Activated T-cell treated with anti-CD3 and anti-CD28 coated beads, Interleukin-2, amount 50 U/mL, for 72 hours (primary cell): ENCODE data around the gene KLF14. TPM values are rescaled to one million over a fixed set of nuclear protein-coding genes. Genes with fewer than 3 reads are reported as not detected.
"Not testable (repeated sequence)": the region's sequence is repeated elsewhere in the genome, so short reads cannot be mapped to it uniquely, and the experiment has no call there.

ENCODE experiments used
- ATAC-seq, 2 donors: fragments of 150-1000 bp; cut with Tn5 transposase; replicated peaks in 1 of 2; 2 replicates each; pipeline ENCODE4 v1.10.0; 2021; ENCODE audit warnings: moderate library complexity in 2 of 2, mild to moderate bottlenecking in 1 of 2
- DNase-seq, 2 donors: peaks; one replicate each; pipeline ENCODE4 v3.0.0; 2021 to 2022; ENCODE audit warnings: mixed read lengths in 1 of 2
- H3K27ac Mint-ChIP-seq: one replicate; pipeline ENCODE4 v1.8.0; 2022; ENCODE audit warnings: mild to moderate bottlenecking, moderate library complexity, mixed read lengths
- H3K27me3 Mint-ChIP-seq: one replicate; pipeline ENCODE4 v1.8.0; 2022; ENCODE audit warnings: low read depth, mixed read lengths
- H3K36me3 Mint-ChIP-seq, 2 donors: one replicate each; pipeline ENCODE4 v1.8.0; 2022; ENCODE audit warnings: mixed read lengths in 2 of 2, mild to moderate bottlenecking in 1 of 2; ENCODE audit not compliant: insufficient read depth in 2 of 2
- H3K4me1 Mint-ChIP-seq: one replicate; pipeline ENCODE4 v1.8.0; 2022; ENCODE audit warnings: low read depth, mixed read lengths
- H3K4me3 Mint-ChIP-seq, 2 donors: one replicate each; pipeline ENCODE4 v1.8.0; 2022; ENCODE audit warnings: mild to moderate bottlenecking in 2 of 2, mixed read lengths in 2 of 2, moderate library complexity in 2 of 2
- H3K9me3 Mint-ChIP-seq, 2 donors: one replicate each; pipeline ENCODE4 v1.8.0; 2022; ENCODE audit warnings: mixed read lengths in 2 of 2
- total RNA-seq, 2 donors: library from RNA; stranded (reverse); gene quantifications; one replicate each; pipeline ENCODE4 v1.2.3, GENCODE V29; 2022

KLF14 gene
- total RNA-seq, 2 donors from 2014 or later, result 0.09 TPM; not detected in 1

DNA sequence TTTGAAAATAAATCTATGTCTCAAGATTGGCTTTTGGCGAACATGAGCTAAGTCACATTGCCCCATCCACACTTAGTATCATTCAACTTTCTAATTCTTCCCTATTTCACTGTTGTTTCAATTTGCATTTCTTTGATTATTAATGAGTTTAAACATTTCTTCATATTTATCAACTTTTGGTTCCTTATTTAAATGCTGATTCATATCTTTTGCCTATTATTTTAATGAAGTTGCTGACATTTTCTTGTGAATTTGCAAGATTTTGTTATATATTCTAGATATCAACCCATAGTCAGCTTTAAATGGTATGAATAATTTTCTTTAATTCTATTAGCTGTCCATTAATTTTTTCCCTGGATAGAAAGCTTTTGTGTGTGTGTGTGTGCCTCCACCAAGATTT, 33.2 kb downstream of the KLF14 start:
- Mint-ChIP-seq H3K4me1 (no peaks in the 10 kb centered on the region), H3K27ac (no peak overlapping the region), H3K27me3 (peaks cover 2% of the 10 kb centered on the region), H3K4me3 (no peak overlapping the region), H3K9me3 (no peaks in the 10 kb centered on the region), H3K36me3 (no peaks in the 10 kb centered on the region)
- DNase-seq (no peak), ATAC-seq (no peak)

DNA sequence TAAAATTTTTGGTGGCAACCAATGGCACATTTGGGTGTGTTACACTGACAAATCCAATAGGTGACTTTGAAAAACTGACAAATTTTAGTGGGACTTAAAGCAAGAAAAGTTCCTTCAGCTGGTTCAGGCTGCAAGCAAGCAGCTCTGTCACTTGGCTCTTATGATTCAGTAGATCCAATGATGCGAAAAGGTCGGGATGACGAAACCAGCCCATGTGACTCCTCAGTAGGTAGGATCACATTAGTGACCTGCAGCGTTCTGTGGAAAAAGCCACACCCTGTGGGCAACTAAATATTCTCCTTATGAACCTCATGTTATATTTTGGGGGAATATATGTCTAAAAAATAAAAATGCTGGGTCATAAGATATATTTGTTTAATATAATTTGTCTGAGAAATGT, 34.3 kb downstream of the KLF14 start:
- H3K27me3 Mint-ChIP-seq, result no peaks in the 10 kb centered on the region
- no peaks in the 10 kb centered on the region for H3K36me3 Mint-ChIP-seq
- ATAC-seq (no peak), DNase-seq (no peak)
- no peaks in the 10 kb centered on the region for H3K4me1 Mint-ChIP-seq
- H3K4me3 Mint-ChIP-seq, result no peak overlapping the region
- H3K27ac Mint-ChIP-seq, result no peak overlapping the region
- H3K9me3 Mint-ChIP-seq, result no peaks in the 10 kb centered on the region

DNA sequence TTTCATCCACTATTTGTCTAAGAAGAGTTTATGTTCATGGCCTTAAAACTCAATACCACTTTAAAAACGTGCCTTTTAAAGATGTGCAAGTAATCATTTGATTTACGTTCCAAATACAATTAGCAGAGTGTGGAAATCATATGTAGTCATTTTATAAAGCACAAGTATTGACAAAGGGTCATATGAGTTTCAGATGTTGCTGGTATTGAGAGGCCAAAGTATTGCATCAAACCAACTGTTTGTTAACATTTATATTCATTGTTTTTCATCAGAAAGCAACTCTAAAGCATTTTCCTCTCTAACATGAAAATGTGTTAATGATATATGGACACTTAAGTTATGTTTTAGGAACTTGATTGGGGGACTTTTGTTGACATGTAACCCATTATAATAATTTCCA, 36.2 kb downstream of the KLF14 start:
- no peaks in the 10 kb centered on the region for H3K9me3 Mint-ChIP-seq
- no peaks in the 10 kb centered on the region for H3K36me3 Mint-ChIP-seq
- DNase-seq, result no peak
- no peak for ATAC-seq
- no peak overlapping the region for H3K27ac Mint-ChIP-seq
- H3K4me3 Mint-ChIP-seq, result no peak overlapping the region
- no peaks in the 10 kb centered on the region for H3K27me3 Mint-ChIP-seq
- H3K4me1 Mint-ChIP-seq, result no peaks in the 10 kb centered on the region

DNA sequence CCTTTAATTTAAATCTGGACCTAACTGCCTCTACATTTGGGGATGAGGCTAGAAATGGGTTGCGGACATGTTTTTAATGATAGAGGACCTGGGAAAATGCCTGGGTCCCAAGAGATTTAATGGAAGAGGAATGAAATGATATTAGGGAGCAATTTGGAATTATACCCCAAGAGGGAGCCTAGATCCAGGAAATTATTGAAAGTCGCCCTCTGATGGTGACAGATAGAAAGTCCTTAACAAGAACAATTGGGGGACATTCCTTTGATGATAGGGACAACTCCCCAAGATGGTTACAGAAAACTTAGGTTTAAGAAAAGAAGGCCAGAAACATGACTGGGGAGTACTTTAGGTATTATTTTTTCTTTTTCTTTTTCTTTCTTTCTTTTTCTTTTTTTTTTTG, 38.2 kb downstream of the KLF14 start:
- no peaks in the 10 kb centered on the region for H3K4me1 Mint-ChIP-seq
- H3K27me3 Mint-ChIP-seq, result no peaks in the 10 kb centered on the region
- H3K27ac Mint-ChIP-seq, result no peak overlapping the region
- peaks cover 5 to 6% of the 10 kb centered on the region in 2 donors for H3K9me3 Mint-ChIP-seq
- H3K36me3 Mint-ChIP-seq, result peaks cover 0 to 5% of the 10 kb centered on the region in 2 donors
- DNase-seq, result no peak
- ATAC-seq, result no peak
- H3K4me3 Mint-ChIP-seq, result no peak overlapping the region

DNA sequence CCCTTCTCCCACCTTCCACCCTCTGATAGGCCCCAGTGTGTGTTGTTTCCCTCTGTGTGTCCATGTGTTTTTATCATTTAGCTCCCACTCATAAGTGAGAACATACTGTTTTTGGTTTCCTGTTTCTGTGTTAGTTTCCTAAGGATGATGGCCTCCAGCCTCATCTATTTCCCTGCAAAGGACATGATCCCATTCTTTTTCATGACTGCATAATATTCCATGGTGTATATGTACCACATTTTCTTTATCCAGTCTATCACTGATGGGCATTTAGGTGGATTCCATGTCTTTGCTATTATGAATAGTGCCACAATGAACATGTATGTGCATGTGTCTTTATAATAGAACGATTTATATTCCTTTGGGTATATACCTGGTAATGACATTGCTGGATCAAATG, 41.6 kb downstream of the KLF14 start:
- H3K27ac Mint-ChIP-seq, ATAC-seq, H3K9me3 Mint-ChIP-seq, H3K4me1 Mint-ChIP-seq, H3K4me3 Mint-ChIP-seq, DNase-seq, H3K27me3 Mint-ChIP-seq: not testable (repeated sequence)
- peaks cover 5 to 12% of the 10 kb centered on the region in 2 donors for H3K36me3 Mint-ChIP-seq

DNA sequence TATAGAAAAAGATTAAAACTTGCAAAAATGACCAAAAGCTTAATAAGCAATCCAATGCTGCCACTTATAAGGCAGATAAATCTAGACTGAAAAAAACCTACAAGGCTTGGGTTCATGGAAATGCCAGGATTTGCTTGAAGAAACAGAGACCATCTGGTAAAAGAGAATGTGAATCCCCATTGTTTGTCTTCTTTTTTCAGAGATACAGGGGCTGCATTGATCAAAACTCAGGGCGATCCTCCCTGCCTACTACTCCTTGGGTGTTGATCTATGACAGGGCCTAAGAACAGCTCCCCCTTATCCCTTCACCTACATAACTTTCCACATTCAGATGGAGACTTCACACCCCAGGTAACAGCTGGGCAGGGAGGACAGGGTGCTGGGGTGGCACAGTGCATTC, 44.3 kb downstream of the KLF14 start:
- Mint-ChIP-seq H3K4me1 (no peaks in the 10 kb centered on the region), H3K27ac (no peak overlapping the region), H3K4me3 (no peak overlapping the region), H3K27me3 (no peaks in the 10 kb centered on the region), H3K36me3 (peaks cover 5 to 12% of the 10 kb centered on the region in 2 donors), H3K9me3 (peaks cover 8 to 12% of the 10 kb centered on the region in 2 donors)
- ATAC-seq, result no peak
- no peak for DNase-seq

DNA sequence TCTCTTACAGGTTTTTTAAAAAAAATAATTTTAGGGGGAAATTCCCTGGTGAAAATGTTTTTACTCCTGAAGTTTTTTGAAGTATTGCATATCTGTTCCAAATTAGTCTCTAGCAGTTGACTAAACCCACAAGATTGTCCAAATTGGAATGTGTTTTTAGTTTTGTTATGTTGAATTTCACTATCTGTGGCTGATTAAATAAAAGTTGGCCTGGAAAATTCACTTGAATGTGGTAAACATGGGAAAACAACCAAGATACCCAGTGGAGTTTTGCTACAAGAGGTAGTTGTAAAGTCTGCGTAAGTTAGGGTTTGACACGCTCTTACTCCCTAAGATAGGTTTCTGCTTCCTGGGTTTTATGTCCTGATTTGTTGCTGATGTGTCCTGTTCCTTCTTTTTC, 51.0 kb downstream of the KLF14 start:
- Mint-ChIP-seq H3K27ac (no peak overlapping the region), H3K9me3 (peaks cover 0 to 3% of the 10 kb centered on the region in 2 donors), H3K4me1 (no peaks in the 10 kb centered on the region), H3K4me3 (no peak overlapping the region), H3K36me3 (no peaks in the 10 kb centered on the region), H3K27me3 (no peaks in the 10 kb centered on the region)
- DNase-seq (no peak), ATAC-seq (no peak)

Other genes starting within 250 kb of the KLF14 start
- 1 to 10 TPM; 3.5 to 4.8 TPM for gene MEST, start 242.1 kb downstream of the KLF14 start, total RNA-seq
- 10 to 100 TPM; 27.5 to 27.8 TPM for gene COPG2, start 65.5 kb downstream of the KLF14 start, total RNA-seq
- gene TSGA13, start 47.7 kb downstream of the KLF14 start, total RNA-seq, result not detected